GM21576 (cell line): ENCODE results near the gene HEATR9.
"Not testable (repeated sequence)": the region's sequence is repeated elsewhere in the genome, so short reads cannot be mapped to it uniquely, and the experiment has no call there.

Source experiments
- ATAC-seq: cut with Tn5 transposase; IDR thresholded peaks from one replicate; pipeline ENCODE4 v1.9.1; 2021; ENCODE audit warnings: mild to moderate bottlenecking, moderate library complexity; ENCODE audit not compliant: unreplicated experiment

HEATR9 gene

GRCh38 chr17:35868737-35869136, at the start of gene HEATR9:
TSS of gene HEATR9 (minus strand) at chr17:35868891. CDS start at chr17:35868742, 149 bp downstream.
- no peak for ATAC-seq

DNA sequence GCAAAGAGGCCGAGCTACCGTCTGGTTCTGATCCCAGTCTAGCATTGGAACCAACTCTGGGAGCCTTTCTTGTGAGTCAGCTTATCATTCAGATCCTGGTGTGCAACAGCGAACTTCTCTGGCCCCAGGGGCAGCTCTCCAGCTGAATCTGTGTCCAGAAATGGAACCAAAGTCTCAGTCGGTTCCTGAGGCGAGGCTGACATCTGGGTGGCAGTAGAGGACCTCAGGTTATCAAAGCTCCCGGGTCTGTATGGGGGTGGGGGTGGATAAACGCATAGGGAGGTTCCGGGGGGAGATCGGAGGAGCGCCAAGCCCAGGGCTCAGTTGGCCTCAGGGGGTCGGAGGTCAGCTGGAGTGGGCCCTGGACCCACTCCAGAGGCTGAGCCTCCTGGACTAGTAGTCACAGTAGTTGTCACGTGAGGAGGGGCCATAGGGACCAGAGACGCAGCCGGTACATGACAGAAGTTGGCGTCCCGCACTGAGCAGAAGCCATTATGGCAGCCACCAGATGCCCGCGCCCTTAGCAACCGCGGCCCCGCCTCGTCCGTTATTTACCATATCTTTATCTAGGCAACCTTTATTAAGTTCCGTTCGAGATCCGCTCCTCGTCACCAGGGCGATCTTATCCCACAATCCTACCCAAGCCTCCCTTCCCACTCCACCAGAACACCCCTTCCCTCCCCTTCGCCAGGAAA, 49.0 kb upstream of the HEATR9 start:
- no peak for ATAC-seq

DNA sequence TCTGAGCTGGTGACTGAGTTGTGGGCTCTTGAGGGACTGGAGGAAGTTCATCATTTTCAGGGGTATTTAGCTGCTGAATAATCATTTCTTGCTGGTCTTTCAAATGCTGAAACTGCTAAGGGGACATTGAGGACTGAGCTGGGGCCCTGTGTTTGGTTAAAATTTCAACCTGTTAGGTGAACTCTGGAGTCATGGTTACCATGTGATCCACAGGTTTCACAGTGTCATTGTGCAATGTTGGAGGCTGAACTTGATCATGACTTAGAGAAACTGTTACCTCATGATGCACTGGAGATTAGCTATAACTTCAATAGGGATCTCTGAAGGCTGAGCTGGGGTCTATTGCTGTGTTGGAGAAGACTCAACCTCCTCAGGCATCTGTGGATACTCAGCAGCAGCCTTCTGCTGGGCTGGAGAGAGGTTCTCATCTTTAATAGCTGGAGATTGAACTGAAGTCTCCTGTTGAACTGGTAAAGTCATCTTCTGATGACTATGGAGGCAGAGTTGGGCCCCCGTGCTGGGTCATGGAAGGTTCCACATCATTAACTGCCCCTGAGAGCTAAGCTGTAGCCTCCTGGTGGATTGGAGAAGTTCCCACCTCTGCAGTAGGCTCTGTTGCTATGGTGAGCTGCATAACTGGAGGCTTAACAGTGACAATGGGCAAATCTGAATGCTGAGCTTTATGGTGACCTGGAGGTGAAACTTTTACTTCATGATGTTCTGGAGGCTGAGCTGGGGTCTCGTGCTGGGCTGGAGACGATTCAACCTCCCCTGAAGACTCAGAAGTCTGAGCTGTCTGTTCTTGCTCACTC, 46.7 kb upstream of the HEATR9 start:
- no peak for ATAC-seq

GRCh38 chr17:35914354-35914753, 45.7 kb upstream of the HEATR9 start:
- ATAC-seq: no peak

DNA sequence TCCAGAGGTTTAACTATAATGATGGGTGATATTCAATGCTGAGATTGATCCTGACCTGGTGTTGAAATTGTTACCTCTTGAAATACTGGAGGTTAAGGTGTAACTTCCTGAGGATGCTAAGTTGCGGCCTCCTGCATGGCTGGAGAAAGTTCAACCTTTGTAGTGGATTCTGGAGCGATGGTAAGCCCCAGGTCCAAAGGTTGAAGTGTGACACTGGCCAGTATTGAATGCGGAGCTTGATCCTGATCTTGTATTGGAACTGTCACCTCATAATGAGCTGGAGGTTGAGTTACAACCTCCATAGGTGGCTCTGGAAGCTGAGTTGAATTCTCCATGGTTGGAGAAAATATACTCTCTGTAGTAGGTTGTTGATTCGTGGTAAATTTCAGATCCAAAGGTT, 44.9 kb upstream of the HEATR9 start:
- no peak for ATAC-seq

DNA sequence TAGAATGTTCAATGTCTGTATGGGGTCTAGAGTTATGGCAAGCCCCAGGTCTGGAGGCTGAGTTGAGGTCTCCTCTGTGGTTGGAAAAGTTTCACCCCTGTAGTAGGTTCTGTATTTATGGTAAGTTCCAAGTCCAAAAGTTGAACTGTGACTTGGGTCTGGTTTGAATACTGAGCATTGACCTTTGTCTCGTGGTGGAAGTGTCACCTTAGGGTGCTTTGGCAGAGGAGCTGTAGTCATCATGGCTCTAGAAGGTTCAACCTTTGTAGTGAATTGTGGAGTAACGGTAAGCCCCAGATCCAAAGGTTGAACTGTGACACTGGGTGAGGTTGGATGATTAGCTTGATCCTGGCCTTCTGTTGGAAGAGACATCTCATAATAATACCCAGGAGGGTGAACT, 44.3 kb upstream of the HEATR9 start:
- ATAC-seq: no peak

DNA sequence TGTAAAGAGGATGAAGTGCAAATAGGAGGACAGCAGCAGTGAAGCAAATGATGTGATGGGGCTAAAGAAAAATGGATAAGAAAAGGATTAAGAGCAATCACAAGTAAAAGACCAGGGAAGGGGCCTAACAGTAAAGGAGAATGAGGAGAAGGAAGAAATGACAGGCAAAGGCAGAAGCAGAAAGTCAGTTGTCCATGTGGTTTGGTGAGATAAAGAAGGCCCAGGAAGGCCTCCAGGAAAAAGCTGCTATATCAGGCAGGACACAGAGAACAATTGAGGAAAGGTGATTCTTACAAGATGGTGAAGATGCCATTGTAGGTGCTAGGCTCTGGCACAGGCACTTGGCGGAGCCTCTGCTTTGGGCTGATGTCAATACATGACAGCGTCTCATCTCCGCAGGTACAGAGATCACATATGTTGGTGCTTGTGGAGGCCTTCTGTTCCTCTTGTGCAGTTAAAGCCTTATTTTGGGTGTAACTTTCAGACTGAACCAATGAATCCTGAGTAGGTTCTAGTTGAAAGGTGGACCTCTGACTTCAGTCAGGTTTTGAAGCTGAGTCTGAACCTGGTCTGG, 43.7 kb upstream of the HEATR9 start:
- no peak for ATAC-seq

GRCh38 chr17:35909408-35909807, 40.7 kb upstream of the HEATR9 start:
- no peak for ATAC-seq

DNA sequence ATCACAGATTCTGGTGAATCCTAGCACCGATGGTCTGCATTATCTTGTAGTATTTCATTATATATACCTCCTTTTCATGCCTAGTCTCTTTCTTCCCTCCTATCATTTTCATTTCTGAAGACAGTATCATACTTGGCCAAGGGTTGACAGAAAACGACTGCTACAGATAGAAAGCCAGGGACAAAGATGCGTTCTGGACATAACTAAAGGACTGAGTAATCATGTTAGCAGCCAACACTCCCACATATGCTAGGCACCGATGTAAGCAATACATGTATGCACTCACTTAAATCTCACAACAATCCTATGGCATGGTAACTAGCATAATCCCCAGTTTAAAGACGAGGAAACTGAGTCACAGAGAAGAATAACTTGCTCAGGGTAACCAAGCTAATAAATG, 39.0 kb upstream of the HEATR9 start:
- no peak for ATAC-seq

DNA sequence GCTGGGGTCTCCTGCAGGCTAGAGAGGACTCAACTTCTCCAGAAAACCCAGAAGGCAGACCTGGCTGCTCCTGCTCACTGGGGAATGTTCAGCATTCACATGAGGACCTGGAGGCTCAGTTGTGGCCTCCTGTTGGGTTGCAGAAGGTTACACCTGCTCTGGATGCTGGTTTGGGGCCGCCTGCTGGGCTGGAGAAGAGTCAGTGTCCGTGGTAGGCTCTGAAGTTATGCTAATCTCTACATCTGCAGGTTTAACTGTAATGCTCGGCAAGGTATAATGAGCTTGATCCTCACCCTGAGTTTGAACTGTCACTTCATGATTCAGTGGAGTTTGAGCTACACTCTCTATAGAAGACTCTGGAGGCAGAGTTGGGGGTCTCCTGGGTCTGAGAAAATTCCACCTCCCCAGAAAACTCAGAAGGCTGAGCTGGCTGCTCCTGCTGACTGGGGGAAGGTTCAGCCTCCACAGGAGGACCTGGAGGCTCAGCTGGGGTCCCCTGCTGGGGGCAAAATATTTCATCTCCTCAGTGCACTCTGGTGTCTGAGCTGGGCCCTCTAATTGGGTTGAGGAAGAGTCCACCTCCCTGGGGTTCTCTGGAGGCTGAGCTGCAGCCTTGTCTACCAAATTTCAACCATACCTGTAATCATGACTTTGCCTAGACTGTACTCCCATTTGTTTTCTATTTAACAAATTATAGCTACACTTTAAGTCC, 38.4 kb upstream of the HEATR9 start:
- no peak for ATAC-seq

DNA sequence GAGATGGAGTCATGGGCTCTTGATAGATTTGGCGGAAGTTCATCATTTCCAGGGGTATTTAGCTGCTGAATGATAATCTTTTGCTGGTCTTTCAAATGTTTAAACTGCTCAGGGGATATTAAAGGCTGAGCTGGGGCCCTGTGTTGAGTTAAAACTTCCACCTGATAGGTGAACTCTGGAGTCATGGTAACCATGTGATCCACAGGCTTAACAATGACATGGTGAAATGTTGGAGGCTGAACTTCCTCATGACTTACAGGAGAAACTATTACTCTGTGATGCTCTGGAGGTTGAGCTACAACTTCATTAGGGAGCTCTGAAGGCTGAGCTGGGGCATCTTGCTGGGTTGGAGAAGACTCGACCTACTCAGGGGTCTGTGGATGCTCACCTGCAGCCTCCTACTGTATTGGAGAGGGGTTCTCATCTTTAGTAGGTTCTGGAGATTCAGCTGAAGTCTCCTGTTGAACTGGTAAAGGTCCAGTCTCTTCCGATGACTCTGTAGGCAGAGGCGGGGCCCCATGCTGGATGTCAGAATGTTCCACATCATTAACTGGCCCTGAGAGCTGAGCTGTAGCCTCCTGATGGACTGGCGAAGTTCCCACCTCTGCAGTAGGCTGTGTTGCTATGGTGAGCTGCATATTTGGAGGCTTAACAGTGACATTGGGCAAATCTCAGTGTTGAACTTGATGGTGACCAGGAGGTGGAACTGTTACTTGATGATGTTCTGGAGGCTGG, 37.7 kb upstream of the HEATR9 start:
- no peak for ATAC-seq

GRCh38 chr17:35903451-35903850, 34.8 kb upstream of the HEATR9 start:
- ATAC-seq: no peak

- ATAC-seq: no peak
Observed at GRCh38 chr17:35901631-35902175, 33.0 kb upstream of the HEATR9 start.

DNA sequence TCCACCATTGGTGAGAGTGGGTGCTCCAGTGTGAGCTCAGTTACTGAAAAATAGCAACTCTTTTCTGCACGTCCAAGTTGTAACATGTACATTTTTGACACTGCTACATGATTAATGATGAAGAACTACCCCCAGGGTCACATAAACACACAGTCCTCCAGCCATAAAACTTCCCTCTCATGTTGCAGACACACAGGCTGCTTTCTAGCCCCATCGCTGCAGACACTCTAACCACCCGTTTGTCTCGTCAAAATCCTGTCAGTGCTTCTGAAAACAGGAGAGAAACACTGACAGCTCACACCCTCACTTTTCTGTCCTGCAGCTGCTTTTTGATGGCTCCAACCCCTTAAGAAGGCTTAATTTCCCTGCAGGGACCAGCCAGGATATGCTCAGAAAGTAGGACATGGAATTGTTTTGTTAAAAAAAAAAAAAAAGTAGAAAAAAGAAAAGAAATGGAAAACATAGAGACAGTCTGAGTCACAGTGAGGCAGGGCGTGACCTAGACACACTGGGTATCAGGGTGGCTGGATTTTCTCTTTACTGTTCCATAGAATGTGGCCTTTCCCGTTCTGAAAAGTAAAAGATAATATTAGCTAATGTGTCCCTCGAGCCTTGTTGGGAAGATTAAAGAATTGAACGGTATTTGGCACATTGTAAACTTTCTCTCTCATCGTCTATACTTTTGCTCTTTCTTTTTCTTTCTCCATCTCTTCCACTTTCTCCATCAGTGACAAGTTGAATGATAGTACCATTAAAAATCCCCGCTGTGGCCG, 32.2 kb upstream of the HEATR9 start:
- ATAC-seq: no peak

GRCh38 chr17:35900280-35900679, 31.6 kb upstream of the HEATR9 start:
- ATAC-seq: no peak

DNA sequence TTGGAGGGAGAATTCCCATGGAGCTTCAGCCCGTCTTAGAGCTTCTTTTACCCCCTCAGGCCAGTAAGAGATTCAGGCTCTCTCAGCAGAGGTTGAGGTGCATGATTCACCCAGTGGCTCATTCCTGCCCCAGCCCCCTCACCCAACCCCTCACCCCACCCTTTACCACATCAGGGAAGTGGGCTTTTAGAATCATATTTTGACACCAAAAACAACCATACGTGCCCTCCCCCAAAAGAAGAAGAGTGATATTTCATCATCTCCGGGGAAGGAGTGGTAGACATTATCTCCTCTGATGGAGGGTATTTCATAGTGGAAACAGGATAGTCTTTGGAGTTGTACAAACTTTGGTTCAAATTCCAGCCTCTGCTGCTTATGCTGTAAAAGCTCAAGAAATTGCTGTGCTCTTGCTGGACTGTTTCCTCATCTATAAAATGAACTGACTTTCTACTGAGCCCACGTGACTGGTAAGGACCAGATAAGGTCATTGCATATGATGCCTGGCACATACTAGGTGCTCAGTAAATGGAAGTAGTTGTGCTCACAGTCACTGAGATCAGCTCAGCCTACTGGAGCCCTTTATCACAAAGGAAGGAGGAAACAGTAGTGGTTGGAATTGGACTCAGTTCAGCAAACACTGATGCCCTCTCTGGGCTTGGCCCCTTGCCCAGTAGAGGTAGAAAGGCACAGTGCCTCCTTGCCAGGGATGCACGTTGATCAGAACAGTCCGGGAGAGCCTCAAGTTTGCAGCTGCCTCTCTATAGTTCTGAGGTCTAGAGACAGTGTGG, 29.8 kb upstream of the HEATR9 start:
- no peak for ATAC-seq

GRCh38 chr17:35897772-35898171, 29.1 kb upstream of the HEATR9 start:
- ATAC-seq: not testable (repeated sequence)

DNA sequence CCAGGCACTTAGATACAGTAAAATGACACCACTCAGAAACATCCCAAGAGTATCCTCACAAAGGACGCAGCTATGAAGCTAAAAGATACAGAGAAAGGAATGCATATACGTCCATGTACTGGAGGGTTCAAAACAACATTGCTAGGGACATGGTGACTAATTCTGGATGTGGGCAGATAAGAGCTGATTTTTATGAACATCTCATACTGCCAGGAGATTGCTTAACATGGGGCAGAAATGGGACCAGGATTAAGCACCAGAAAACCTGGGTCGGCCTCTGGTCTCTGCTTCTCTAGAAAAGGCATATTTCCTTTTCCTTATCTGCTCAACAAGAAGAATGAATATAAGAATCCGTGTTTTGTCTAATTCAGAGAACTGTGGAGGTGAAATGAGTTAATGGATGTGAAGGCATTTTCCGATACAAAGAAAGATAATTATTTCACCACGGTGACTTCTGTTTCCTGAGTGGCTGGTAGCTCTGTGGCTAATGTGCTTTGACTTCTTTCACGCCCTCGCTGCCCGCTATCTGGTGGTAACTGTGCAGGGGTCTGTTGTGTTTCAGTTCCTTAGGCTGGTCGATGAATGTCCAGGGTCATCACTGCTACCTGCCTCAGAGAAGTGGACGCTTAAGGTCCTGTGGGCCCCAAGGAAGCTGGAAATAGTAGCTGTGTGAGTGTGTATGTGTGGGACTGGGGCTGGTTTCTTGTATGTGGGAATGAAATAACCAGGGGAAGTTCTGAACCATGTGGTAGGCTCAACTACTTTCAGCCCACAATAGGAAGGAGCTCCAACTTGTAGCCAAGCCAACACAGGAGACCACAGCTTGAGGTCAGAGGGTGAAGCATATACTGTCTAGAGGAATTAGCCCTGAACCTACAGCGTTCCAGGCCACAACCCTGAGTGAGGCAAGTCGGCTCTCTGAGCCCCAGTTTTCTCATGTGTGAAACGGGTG, 27.2 kb upstream of the HEATR9 start:
- ATAC-seq: peak; percentile 49
